Measurements from ENCODE around the gene ACSM6.

- TF ChIP-seq TAF1 (IDR thresholded peaks at IDR 0.05; ENCODE audit: low read depth, low read length) (no peak), CTCF (IDR thresholded peaks at IDR 0.05; ENCODE audit: control extremely low read depth in 1 of 3, insufficient read depth in 1 of 3, low read depth in 1 of 3, low read length in 3 of 3) (no peak), PHF8 (conservative IDR thresholded peaks at IDR 0.05; ENCODE audit: low read depth, low read length) (no peak), SIN3A (conservative IDR thresholded peaks at IDR 0.05 in 1 of 2, IDR thresholded peaks at IDR 0.05 in 1 of 2; ENCODE audit: low read depth in 1 of 2, low read length in 2 of 2) (no peak), JUND (IDR thresholded peaks at IDR 0.05; ENCODE audit: low read length) (no peak), MAX (IDR thresholded peaks at IDR 0.05) (no peak), SP2 (IDR thresholded peaks at IDR 0.05; ENCODE audit: low read length) (no peak), EP300 (IDR thresholded peaks at IDR 0.05; ENCODE audit: borderline replicate concordance in 1 of 2, low read depth in 2 of 2, low read length in 2 of 2) (no peak), SRF (IDR thresholded peaks at IDR 0.05; ENCODE audit: low read depth, low read length) (no peak), RFX5 (IDR thresholded peaks at IDR 0.05; ENCODE audit: borderline replicate concordance, low read depth, low read length) (no peak), POLR2A (IDR thresholded peaks at IDR 0.05; ENCODE audit: control extremely low read depth in 1 of 2, low read depth in 2 of 2, low read length in 2 of 2) (no peak), POLR2AphosphoS5 (IDR thresholded peaks at IDR 0.05; ENCODE audit: low read depth, low read length) (no peak), EZH2 (IDR thresholded peaks at IDR 0.05; ENCODE audit: low read depth, low read length, severe bottlenecking) (no peak), CHD1 (IDR thresholded peaks at IDR 0.05; ENCODE audit: low read depth, low read length) (no peak)
Observed at GRCh38 chr10:95250856-95251255, 56.8 kb downstream of the ACSM6 start.

Measured in H1 (cell line).